Thoracic aorta (tissue), 2 donors: ENCODE measurements around the gene TAMALIN. TPM values are rescaled to one million over a fixed set of nuclear protein-coding genes. Genes with fewer than 3 reads are reported as not detected.

ENCODE experiments used
- ATAC-seq: fragments of 150-250 bp; one replicate; pipeline ENCODE4 v1.8.0; 2017; ENCODE audit warnings: low read depth; ENCODE audit not compliant: insufficient number of reproducible peaks, low FRiP score
- DNase-seq: peaks from one replicate; pipeline ENCODE4 v3.0.0-alpha.2; 2020; ENCODE audit warnings: low spot score
- H3K27ac ChIP-seq, 2 donors: fragments of 200-600 bp; sonication (generic); 1 replicate in 1 of 2; 2 replicates in 1 of 2; pipeline ENCODE4 v1.5.1; 2016; ENCODE audit warnings: mild to moderate bottlenecking in 2 of 2, moderate library complexity in 2 of 2
- H3K27me3 ChIP-seq: fragments of 200-600 bp; sonication (generic); replicated peaks from 2 replicates; pipeline ENCODE4 v1.6.0; 2016; ENCODE audit warnings: mild to moderate bottlenecking; ENCODE audit not compliant: insufficient read depth
- H3K36me3 ChIP-seq: fragments of 200-600 bp; sonication (generic); one replicate; pipeline ENCODE4 v1.5.1; 2016
- H3K4me1 ChIP-seq, 2 donors: fragments of 200-600 bp; sonication (generic); 1 replicate in 1 of 2; 2 replicates in 1 of 2; pipeline versions ENCODE4 v1.5.1 to v1.6.0; 2016; ENCODE audit warnings: low read depth in 2 of 2, mild to moderate bottlenecking in 1 of 2; ENCODE audit not compliant: control insufficient read depth in 1 of 2
- H3K4me3 ChIP-seq: fragments of 200-600 bp; sonication (generic); 2 replicates; pipeline ENCODE4 v1.5.1; 2016; ENCODE audit warnings: mild to moderate bottlenecking
- H3K9me3 ChIP-seq: fragments of 200-600 bp; sonication (generic); 2 replicates; pipeline ENCODE4 v1.5.1; 2016
- CTCF ChIP-seq: fragments of 200-600 bp; sonication (generic); IDR thresholded peaks from one replicate; pipeline ENCODE4 v1.5.1; 2019; ENCODE audit warnings: antibody characterized with exemption
- total RNA-seq, 2 donors: library from RNA; depleted of rRNA; stranded (reverse); fragments of >200 nt; gene quantifications; one replicate each; pipeline versions ENCODE4 v1.1.0 to v1.2.3, GENCODE V29; 2016

The TAMALIN gene
- total RNA-seq, 2 donors from 2014 or later: 17.0 to 21.9 TPM

GRCh38 chr12:52045794-52046199 lies 39.1 kb downstream of the TAMALIN start:
- Histone ChIP-seq H3K27me3 (no peaks in the 10 kb centered on the region), H3K4me1 (peaks cover 50 to 72% of the 10 kb centered on the region in 2 donors), H3K27ac (peak overlapping the region in 1 of 2 donors; percentile 100), H3K4me3 (no peak overlapping the region), H3K36me3 (no peaks in the 10 kb centered on the region), H3K9me3 (no peaks in the 10 kb centered on the region)
- no peak for DNase-seq
- TF ChIP-seq CTCF: no peak
- ATAC-seq: no peak

- Histone ChIP-seq H3K27ac (no peak overlapping the region), H3K4me1 (peaks cover 43 to 63% of the 10 kb centered on the region in 2 donors), H3K9me3 (no peaks in the 10 kb centered on the region), H3K4me3 (no peak overlapping the region), H3K36me3 (no peaks in the 10 kb centered on the region), H3K27me3 (no peaks in the 10 kb centered on the region)
- DNase-seq (no peak), ATAC-seq (no peak)
- no peak for TF ChIP-seq CTCF
Observed at GRCh38 chr12:52046859-52047258, 40.1 kb downstream of the TAMALIN start.

GRCh38 chr12:52049286-52049685 lies 42.5 kb downstream of the TAMALIN start:
- ATAC-seq (no peak), DNase-seq (no peak)
- H3K4me1 ChIP-seq: peaks cover 25 to 39% of the 10 kb centered on the region in 2 donors
- no peak for TF ChIP-seq CTCF
- no peak overlapping the region for H3K4me3 ChIP-seq
- H3K27ac ChIP-seq: peak overlapping the region in 1 of 2 donors; percentile 100
- no peaks in the 10 kb centered on the region for H3K27me3 ChIP-seq
- no peaks in the 10 kb centered on the region for H3K36me3 ChIP-seq
- no peaks in the 10 kb centered on the region for H3K9me3 ChIP-seq

GRCh38 chr12:52049688-52050087 lies 42.9 kb downstream of the TAMALIN start:
- ATAC-seq: no peak
- peak overlapping the region; percentile 95 to 100 for H3K27ac ChIP-seq
- peaks cover 2% of the 10 kb centered on the region for H3K36me3 ChIP-seq
- H3K9me3 ChIP-seq: no peaks in the 10 kb centered on the region
- no peaks in the 10 kb centered on the region for H3K27me3 ChIP-seq
- no peak for DNase-seq
- TF ChIP-seq CTCF: no peak
- no peak overlapping the region for H3K4me3 ChIP-seq
- H3K4me1 ChIP-seq: peaks cover 23 to 36% of the 10 kb centered on the region in 2 donors

- Histone ChIP-seq H3K9me3 (no peaks in the 10 kb centered on the region), H3K27ac (peak overlapping the region; percentile 95 to 100), H3K4me3 (peak overlapping the region; percentile 90), H3K27me3 (no peaks in the 10 kb centered on the region), H3K36me3 (peaks cover 5% of the 10 kb centered on the region), H3K4me1 (peaks cover 17 to 30% of the 10 kb centered on the region in 2 donors)
- ATAC-seq (peak; percentile 2), DNase-seq (no peak)
- TF ChIP-seq CTCF: no peak
Observed at GRCh38 chr12:52050116-52050757, 43.5 kb downstream of the TAMALIN start.
